Head of caudate nucleus (tissue), 42 donors: ENCODE data around the gene USP32.

Source experiments
- DNase-seq, 42 donors: peaks; one replicate each; pipeline versions ENCODE4 v3.0.0 to v3.0.0-alpha.2; 2020 to 2021; ENCODE audit warnings: mixed read lengths in 7 of 42
- intact Hi-C: fragments of 100-400 bp; cut with DNase I; formaldehyde crosslinking; loops from one replicate; pipeline ENCODE4 v1.15.0; 2022

Gene USP32

DNA sequence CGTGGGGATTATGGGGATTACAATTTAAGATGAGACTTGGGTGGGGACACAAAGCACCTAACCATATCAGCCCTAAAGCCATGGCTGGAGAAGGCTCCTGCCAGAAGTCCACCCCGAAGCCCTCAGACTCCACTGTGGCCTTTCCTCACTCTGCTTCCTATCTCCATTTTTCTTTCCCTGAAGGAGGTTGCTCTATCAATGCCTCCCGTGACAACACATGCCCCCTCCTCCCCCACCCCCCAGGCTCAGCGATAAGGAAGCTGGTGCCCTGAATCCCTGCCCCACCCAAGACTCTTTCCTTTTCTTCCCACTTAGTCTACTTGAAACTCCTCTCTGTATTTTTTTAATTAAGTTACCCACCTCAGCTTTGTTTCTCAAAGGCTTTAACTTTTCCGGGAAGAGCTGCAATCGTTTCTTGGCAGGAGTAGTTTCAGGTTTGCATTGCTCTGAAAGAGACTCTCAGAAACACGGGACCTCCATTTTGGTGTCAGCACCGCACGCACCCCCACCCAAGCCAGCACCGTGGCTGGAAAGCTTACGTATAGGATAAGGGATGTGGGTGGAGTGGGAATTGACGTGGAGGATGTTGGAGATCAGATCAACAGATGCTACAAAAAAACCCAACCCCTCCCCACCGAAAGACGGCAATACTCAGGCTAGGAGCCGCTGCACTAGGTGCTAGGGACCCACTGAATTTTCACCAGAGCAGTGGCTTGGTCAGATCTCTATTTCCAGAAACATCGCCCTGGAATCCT is 257.4 kb downstream of the USP32 start:
- peak in 25 of 42 donors; percentile 7 to 61 (median 26) for DNase-seq
- intact Hi-C loops: no loop called here

- intact Hi-C loops: no loop called here
Measured at GRCh38 chr17:60130466-60130865, 261.5 kb downstream of the USP32 start.

DNA sequence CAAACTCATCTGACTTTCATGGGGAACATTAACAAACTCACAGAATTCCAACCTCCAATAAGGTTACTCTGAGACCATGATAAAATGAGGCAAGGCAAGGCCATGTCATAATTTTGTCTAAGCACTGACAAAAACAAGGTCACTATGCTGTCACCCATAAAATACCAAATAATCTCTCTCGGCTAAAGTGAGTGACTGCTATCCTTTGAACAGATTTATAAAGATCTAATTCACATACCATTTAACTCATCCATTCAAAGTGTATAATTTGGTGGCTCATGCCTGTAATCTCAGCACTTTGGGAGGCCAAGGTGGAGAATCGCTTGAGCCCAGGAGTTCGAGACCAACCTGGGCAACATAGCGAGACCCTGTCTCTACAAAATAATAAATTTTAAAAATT is 262.8 kb downstream of the USP32 start:
- peak in 1 of 42 donors; percentile 1 for DNase-seq
- intact Hi-C loops: no loop called here

More at GRCh38 chr17:60130466-60130865, 261.5 kb downstream of the USP32 start:
- DNase-seq: no peak
